ENCODE data around the gene S100A10.

Gene S100A10, protein sequence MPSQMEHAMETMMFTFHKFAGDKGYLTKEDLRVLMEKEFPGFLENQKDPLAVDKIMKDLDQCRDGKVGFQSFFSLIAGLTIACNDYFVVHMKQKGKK

DNA sequence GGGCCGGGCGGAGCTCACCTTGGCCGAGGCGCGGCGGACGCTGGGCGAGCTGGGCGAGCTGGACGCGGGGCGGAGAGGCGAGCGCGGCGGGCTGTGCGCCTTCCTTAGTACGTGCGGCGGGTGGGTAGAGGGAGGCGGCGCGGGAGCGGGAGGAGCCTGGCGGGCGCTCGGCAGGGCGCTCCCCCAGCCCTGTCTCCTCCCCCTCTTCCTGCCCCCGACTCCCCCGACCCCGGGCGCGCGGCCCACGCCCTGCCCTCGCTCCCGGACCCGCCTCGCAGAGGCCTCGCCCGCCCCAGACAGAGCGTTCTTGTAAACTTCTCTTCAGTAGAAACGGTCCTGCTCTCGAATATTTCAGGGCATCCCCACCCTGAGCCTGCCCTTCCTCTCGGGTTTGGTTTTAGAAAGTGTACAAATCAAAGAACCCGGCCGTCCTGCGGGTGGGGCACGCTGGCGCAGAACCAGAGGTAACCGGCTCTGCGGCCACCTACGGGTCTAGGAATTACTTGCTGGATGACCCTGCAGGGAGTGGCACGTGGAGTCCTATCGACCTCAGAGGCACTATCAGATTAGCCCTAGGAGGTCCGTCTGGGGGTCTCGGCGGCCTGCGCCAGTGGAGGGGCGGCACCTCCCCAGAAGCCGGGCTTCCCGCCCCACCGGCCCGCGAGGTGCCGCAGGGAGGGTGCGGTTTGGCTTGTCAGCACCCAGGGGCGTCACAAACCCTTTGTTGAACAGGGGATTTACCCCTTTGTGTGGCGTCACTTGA is at the start of gene S100A10:
S100A10 (minus strand) TSS at position 126 of the 763 bp plus-strand sequence. CDS start 7,629 bp downstream, outside the sequence.
- Histone ChIP-seq H3K27me3 (ENCODE audit: insufficient read depth, low read length) (peaks cover 58% of the 10 kb centered on the region), H3K4me3 (ENCODE audit: low read length) (peak within 1 kb of the TSS; percentile 82), H3K9me3 (ENCODE audit: insufficient read depth, low read depth, low read length) (no peaks in the 10 kb centered on the region), H3K27ac (ENCODE audit: low read length) (no peak within 1 kb of the TSS), H3K36me3 (ENCODE audit: insufficient read depth, low read depth, low read length) (no peaks in the 10 kb centered on the region), H3K9ac (ENCODE audit: low read depth, low read length) (peak within 1 kb of the TSS; percentile 67), H3K4me1 (ENCODE audit: insufficient read depth, low read length) (peaks cover 46% of the 10 kb centered on the region)

DNA sequence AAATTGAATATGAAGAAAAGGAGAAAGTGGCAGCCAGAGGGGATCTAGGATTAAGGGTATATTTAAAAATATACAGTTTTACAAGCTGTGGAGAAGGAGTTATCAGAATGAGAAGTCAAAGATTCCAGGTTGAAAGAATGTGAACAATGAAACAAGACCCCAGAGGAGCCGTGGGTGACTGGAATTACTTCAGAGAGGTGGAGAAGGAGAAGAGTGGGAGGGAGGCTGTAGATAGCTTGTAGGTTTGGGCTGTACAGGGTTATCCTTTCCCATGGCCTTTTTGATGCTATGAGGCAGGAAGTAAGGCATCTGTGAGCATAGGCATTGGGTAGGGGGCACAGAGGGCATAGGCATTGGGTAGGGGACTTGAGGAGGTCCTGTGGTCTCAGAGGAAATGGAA is 48.4 kb upstream of the S100A10 start:
- H3K9ac ChIP-seq (ENCODE audit: low read depth, low read length): no peak overlapping the region
- H3K27me3 ChIP-seq (ENCODE audit: insufficient read depth, low read length): peaks cover 40% of the 10 kb centered on the region
- no peak overlapping the region for H3K27ac ChIP-seq (ENCODE audit: low read length)
- no peak overlapping the region for H3K4me3 ChIP-seq (ENCODE audit: low read length)
- no peaks in the 10 kb centered on the region for H3K9me3 ChIP-seq (ENCODE audit: insufficient read depth, low read depth, low read length)
- peaks cover 22% of the 10 kb centered on the region for H3K4me1 ChIP-seq (ENCODE audit: insufficient read depth, low read length)
- no peaks in the 10 kb centered on the region for H3K36me3 ChIP-seq (ENCODE audit: insufficient read depth, low read depth, low read length)

DNA sequence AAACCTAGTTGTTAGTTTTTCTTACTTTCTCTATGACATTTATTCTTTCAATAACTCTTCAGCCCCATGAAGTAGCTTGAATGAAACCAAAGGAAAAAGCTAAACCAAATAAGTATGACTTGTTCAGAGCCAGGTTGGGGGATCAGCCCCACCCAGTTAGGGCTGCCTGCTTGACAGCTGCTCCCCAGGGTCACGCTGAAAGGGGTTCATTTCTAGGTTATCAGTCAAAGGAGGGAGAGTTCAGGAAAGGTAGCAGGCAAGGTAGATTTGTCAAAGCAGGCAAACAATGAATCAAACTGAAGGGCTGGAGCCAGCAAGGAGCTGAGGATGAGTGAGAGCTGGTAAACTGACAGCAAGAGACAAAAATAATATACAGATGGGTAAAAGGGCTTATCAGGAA is 46.2 kb upstream of the S100A10 start:
- Histone ChIP-seq H3K27me3 (ENCODE audit: insufficient read depth, low read length) (peaks cover 54% of the 10 kb centered on the region), H3K9ac (ENCODE audit: low read depth, low read length) (no peak overlapping the region), H3K4me1 (ENCODE audit: insufficient read depth, low read length) (peaks cover 24% of the 10 kb centered on the region; the same call in 1 of the 2 replicates), H3K36me3 (ENCODE audit: insufficient read depth, low read depth, low read length) (no peaks in the 10 kb centered on the region), H3K4me3 (ENCODE audit: low read length) (no peak overlapping the region), H3K27ac (ENCODE audit: low read length) (no peak overlapping the region), H3K9me3 (ENCODE audit: insufficient read depth, low read depth, low read length) (no peaks in the 10 kb centered on the region)

DNA sequence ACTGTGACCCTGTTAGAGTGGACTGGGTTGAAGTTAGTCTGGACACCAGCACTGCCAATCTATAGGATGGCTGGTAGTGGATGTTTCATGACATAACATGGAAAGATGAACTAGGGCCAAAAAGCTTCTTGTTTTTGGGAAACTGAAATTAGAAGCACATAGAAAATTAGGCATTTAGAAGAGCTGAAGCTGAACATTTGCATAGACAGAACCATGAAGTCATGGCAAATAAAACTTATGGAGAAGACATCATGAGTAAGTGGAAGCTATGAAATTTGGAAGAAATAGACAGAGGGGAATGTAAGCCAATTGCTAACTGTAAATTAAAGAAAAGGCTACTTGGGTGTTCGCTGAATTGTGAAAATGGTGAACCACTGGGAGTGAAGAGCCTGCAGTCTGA is 45.8 kb upstream of the S100A10 start:
- peaks cover 54% of the 10 kb centered on the region for H3K27me3 ChIP-seq (ENCODE audit: insufficient read depth, low read length)
- no peak overlapping the region for H3K27ac ChIP-seq (ENCODE audit: low read length)
- H3K36me3 ChIP-seq (ENCODE audit: insufficient read depth, low read depth, low read length): no peaks in the 10 kb centered on the region
- peaks cover 24% of the 10 kb centered on the region; the same call in 1 of the 2 replicates for H3K4me1 ChIP-seq (ENCODE audit: insufficient read depth, low read length)
- no peaks in the 10 kb centered on the region for H3K9me3 ChIP-seq (ENCODE audit: insufficient read depth, low read depth, low read length)
- H3K9ac ChIP-seq (ENCODE audit: low read depth, low read length): no peak overlapping the region
- no peak overlapping the region for H3K4me3 ChIP-seq (ENCODE audit: low read length)

DNA sequence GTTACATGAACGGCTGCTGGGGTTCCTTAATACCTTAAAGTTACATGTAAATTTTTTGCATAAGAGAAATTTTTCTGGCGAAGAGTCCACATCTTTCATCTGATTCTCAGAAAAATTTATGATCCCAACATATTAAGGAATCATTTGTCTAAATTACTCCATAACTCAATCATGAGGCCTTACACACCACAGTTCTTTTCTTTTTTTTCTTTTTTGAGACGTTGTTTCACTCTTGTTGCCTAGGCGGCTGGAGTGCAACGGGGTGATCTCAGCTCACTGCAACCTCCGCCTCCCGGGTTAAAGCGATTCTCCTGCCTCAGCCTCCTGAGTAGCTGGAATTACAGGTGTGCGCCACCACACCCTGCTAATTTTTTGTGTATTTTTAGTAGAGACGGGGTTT is 45.2 kb upstream of the S100A10 start:
- H3K4me1 ChIP-seq (ENCODE audit: insufficient read depth, low read length): peaks cover 21% of the 10 kb centered on the region; the same call in 1 of the 2 replicates
- H3K4me3 ChIP-seq (ENCODE audit: low read length): no peak overlapping the region
- H3K27ac ChIP-seq (ENCODE audit: low read length): no peak overlapping the region
- no peak overlapping the region for H3K9ac ChIP-seq (ENCODE audit: low read depth, low read length)
- H3K9me3 ChIP-seq (ENCODE audit: insufficient read depth, low read depth, low read length): no peaks in the 10 kb centered on the region
- no peaks in the 10 kb centered on the region for H3K36me3 ChIP-seq (ENCODE audit: insufficient read depth, low read depth, low read length)
- H3K27me3 ChIP-seq (ENCODE audit: insufficient read depth, low read length): peaks cover 54% of the 10 kb centered on the region

DNA sequence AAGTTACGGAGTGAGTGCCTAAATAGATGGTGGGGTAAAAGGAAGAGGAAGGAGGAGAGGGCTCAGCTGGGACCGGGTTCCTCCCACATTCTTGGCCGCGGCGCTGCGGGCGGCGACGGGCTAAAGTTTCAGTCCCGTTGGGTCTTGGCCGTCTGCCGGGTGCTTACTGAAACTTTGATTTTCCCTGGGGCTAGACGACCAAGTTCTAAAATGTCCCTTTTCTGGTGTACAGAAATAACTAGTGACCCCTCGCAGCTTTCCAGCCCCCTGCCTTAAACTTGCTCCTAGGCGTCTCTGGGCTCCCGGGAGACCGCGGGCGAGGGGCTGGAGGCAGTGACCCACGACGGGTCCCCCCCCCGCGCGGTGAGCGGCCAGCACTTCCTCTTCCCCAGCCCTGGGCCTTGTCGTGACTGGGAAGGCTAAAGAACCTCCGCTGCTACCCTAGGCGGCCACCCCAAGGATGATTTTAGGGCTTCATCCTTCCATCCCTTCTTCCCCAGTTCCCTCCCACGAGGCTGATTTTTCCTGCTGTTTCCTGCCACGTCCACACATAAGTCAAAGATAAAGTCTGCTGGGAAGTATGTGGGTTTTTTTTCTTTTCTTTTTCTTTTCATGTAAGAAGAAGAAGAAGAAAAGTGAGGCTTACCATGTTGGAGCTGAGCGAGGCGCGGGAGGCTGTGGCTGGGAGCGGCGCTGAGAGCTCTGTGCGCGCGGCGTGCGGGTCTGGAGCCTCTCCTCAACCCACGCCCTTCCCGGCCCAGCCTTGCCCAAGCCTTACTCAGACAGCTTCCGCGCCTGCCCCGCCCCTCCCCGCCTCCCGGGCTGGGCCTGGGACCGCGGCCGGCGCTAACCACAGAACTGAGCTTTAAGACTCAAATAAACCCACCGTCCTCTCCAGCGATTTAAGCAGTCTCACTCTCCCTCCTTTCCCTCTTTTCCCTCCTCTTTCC is 42.9 kb upstream of the S100A10 start, which contains the start of gene S100A11:
S100A11 (minus strand) TSS at position 738 of the 950 bp plus-strand sequence; CDS start at position 649, 89 bp downstream.
- H3K27ac ChIP-seq (ENCODE audit: low read length): no peak within 1 kb of the TSS
- H3K4me1 ChIP-seq (ENCODE audit: insufficient read depth, low read length): peaks cover 15% of the 10 kb centered on the region; the same call in 1 of the 2 replicates
- no peaks in the 10 kb centered on the region for H3K9me3 ChIP-seq (ENCODE audit: insufficient read depth, low read depth, low read length)
- peaks cover 23% of the 10 kb centered on the region for H3K36me3 ChIP-seq (ENCODE audit: insufficient read depth, low read depth, low read length)
- H3K27me3 ChIP-seq (ENCODE audit: insufficient read depth, low read length): peaks cover 40% of the 10 kb centered on the region
- peak within 1 kb of the TSS; percentile 71; the same call in 1 of the 2 replicates for H3K9ac ChIP-seq (ENCODE audit: low read depth, low read length)
- H3K4me3 ChIP-seq (ENCODE audit: low read length): peak within 1 kb of the TSS; percentile 83

DNA sequence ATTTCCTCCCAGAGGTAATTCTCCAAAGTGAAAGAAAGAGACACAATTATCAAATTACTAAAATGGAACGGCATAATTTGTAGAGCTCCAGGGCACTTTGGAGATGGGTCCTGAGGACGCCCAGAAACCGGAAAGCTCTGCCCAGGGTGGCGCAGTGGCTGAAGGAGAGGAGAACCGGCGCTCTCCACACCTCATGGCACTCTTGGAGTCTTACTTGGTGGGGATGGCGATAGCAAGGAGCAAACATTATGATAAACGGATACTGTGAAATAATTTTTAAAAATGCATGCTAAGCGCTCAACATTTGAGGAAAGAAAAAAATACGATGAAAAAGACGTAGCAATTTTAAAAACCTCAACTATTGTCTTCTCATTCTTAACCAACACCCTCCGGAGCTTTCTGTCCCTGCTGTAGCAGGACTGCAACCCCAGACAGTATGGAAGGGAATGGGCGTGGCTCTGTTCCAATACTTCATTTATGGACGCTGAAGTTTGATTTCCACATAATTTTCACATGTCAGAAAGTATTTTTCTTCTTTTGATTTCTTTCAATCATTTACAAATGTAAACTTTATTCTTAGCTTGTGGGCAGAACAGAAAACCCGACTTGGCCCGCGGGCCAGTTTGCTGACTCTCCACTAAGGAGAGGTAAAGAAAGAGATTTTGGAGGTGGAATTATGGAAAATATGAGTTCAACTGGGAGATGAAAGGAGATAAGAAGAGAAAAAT is 42.0 kb upstream of the S100A10 start:
- Histone ChIP-seq H3K4me1 (ENCODE audit: insufficient read depth, low read length) (peaks cover 15% of the 10 kb centered on the region; the same call in 1 of the 2 replicates), H3K9me3 (ENCODE audit: insufficient read depth, low read depth, low read length) (no peaks in the 10 kb centered on the region), H3K4me3 (ENCODE audit: low read length) (peak overlapping the region; percentile 83), H3K27ac (ENCODE audit: low read length) (peak overlapping the region; percentile 24), H3K27me3 (ENCODE audit: insufficient read depth, low read length) (peaks cover 32% of the 10 kb centered on the region), H3K36me3 (ENCODE audit: insufficient read depth, low read depth, low read length) (peaks cover 25% of the 10 kb centered on the region), H3K9ac (ENCODE audit: low read depth, low read length) (peak overlapping the region; percentile 71; the same call in 1 of the 2 replicates)

DNA sequence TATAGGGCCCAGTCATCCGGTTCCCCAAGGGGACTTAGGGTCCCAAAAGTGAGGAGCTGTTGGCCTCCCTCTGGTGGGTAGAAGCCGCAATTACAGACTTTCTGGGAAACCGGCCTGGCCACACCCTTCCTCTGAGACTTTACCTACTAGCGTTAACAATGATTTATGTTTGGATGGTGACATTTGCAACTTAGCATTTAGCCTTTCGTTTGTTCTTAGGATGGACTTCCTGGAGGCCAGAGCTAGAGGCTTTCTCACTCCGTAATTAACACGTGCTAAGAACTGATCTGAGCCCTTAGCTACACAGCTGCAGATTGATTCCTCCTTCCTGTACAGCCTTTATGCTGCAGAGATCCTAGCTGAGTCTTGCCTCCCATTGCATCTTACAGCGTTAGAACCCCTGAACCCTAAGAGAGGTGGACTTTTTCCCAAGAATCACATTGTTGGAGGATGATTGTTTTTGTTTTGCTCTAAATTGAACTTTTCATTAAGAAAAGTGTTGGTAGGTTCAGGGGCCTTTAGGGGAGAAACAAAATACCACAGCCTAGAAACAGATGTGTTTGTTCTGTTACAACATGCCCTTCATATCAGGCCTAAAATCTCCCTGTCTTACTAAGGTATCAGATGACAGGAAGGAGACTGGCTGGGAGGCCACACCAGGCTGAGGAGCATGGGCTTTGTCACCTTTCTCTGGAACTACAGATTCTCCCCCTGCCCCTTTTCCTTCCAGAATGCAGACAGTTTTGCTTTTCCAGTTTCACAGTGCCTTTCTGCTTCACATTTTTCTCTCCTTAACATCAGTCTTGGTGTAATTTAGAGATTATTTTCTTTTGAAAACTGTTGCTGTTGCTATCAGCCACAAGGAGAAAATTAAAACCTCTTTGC is 41.2 kb upstream of the S100A10 start:
- Histone ChIP-seq H3K9ac (ENCODE audit: low read depth, low read length) (peak overlapping the region; percentile 71; the same call in 1 of the 2 replicates), H3K36me3 (ENCODE audit: insufficient read depth, low read depth, low read length) (peaks cover 25% of the 10 kb centered on the region), H3K9me3 (ENCODE audit: insufficient read depth, low read depth, low read length) (no peaks in the 10 kb centered on the region), H3K4me3 (ENCODE audit: low read length) (peak overlapping the region; percentile 83), H3K27me3 (ENCODE audit: insufficient read depth, low read length) (peaks cover 24% of the 10 kb centered on the region; the same call in 1 of the 2 replicates), H3K27ac (ENCODE audit: low read length) (peak overlapping the region; percentile 24), H3K4me1 (ENCODE audit: insufficient read depth, low read length) (peaks cover 15% of the 10 kb centered on the region; the same call in 1 of the 2 replicates)

DNA sequence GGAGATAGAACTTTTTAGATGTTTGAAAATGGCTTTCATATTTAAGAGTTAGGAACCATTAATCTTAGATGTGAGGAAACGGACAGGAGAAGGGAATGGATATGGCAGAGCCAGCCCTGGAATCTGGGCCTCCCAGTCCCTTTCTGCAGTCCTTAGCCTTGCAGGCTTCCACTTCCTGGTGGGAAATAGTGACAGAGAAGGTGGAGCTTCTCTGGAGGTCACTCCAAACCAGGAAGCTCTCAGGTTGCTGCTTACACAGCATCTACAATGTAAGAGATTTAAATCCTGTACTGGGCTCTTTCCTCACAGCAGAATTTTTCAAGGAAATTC is 40.6 kb upstream of the S100A10 start:
- H3K27me3 ChIP-seq (ENCODE audit: insufficient read depth, low read length): peaks cover 23% of the 10 kb centered on the region; the same call in 1 of the 2 replicates
- H3K27ac ChIP-seq (ENCODE audit: low read length): no peak overlapping the region
- H3K36me3 ChIP-seq (ENCODE audit: insufficient read depth, low read depth, low read length): peaks cover 25% of the 10 kb centered on the region
- peaks cover 15% of the 10 kb centered on the region; the same call in 1 of the 2 replicates for H3K4me1 ChIP-seq (ENCODE audit: insufficient read depth, low read length)
- H3K9me3 ChIP-seq (ENCODE audit: insufficient read depth, low read depth, low read length): no peaks in the 10 kb centered on the region
- H3K4me3 ChIP-seq (ENCODE audit: low read length): peak overlapping the region; percentile 83; the same call in 1 of the 2 replicates
- H3K9ac ChIP-seq (ENCODE audit: low read depth, low read length): no peak overlapping the region

DNA sequence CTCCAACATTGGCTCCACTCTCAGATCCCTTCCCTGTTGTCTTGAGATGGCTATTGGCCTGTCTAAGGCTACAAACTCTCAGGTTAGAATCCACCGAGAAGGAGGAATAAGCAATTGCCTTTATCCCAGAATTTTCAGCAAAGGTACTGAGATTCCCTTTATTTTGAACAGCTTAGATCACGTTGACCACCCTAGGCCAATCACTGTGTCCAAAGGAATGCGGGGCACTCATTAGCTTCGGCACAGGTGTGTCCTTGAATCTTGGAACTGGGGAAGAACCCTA is 36.2 kb upstream of the S100A10 start:
- Histone ChIP-seq H3K36me3 (ENCODE audit: insufficient read depth, low read depth, low read length) (peaks cover 25% of the 10 kb centered on the region), H3K9ac (ENCODE audit: low read depth, low read length) (no peak overlapping the region), H3K27ac (ENCODE audit: low read length) (no peak overlapping the region), H3K9me3 (ENCODE audit: insufficient read depth, low read depth, low read length) (no peaks in the 10 kb centered on the region), H3K4me3 (ENCODE audit: low read length) (no peak overlapping the region), H3K27me3 (ENCODE audit: insufficient read depth, low read length) (no peaks in the 10 kb centered on the region), H3K4me1 (ENCODE audit: insufficient read depth, low read length) (peaks cover 7% of the 10 kb centered on the region; the same call in 1 of the 2 replicates)
